GM21360 (cell line): Measurements from ENCODE around the gene ATP9B.

Experiments
- ATAC-seq: cut with Tn5 transposase; IDR thresholded peaks from one replicate; pipeline ENCODE4 v1.9.1; 2021; ENCODE audit warnings: mild to moderate bottlenecking, moderate library complexity; ENCODE audit not compliant: unreplicated experiment

ATP9B gene

GRCh38 chr18:79404567-79404910 is 335.3 kb downstream of the ATP9B start:
- ATAC-seq: no peak

GRCh38 chr18:79405019-79405780 is 336.0 kb downstream of the ATP9B start:
- ATAC-seq: no peak

GRCh38 chr18:79405781-79406575 is 336.8 kb downstream of the ATP9B start:
- ATAC-seq: peak; percentile 82

GRCh38 chr18:79406708-79407107 is 337.5 kb downstream of the ATP9B start:
- ATAC-seq: no peak

GRCh38 chr18:79409313-79409712 is 340.1 kb downstream of the ATP9B start:
- no peak for ATAC-seq

GRCh38 chr18:79410171-79410641 is 341.0 kb downstream of the ATP9B start:
- no peak for ATAC-seq

- no peak for ATAC-seq
Measured at GRCh38 chr18:79410731-79411613, 341.8 kb downstream of the ATP9B start.

- no peak for ATAC-seq
Measured at GRCh38 chr18:79411614-79412526, 342.7 kb downstream of the ATP9B start.

GRCh38 chr18:79413025-79413424 is 343.8 kb downstream of the ATP9B start:
- no peak for ATAC-seq

GRCh38 chr18:79413426-79413825 is 344.2 kb downstream of the ATP9B start:
- no peak for ATAC-seq

GRCh38 chr18:79413901-79414300 is 344.7 kb downstream of the ATP9B start:
- no peak for ATAC-seq

- ATAC-seq: no peak
Measured at GRCh38 chr18:79416022-79416676, 347.0 kb downstream of the ATP9B start.

- ATAC-seq: no peak
Measured at GRCh38 chr18:79416677-79417052, 347.5 kb downstream of the ATP9B start.

- no peak for ATAC-seq
Measured at GRCh38 chr18:79418236-79418635, 349.0 kb downstream of the ATP9B start.

GRCh38 chr18:79418642-79419041 is 349.4 kb downstream of the ATP9B start:
- ATAC-seq: no peak

GRCh38 chr18:79420033-79420745 is 351.0 kb downstream of the ATP9B start:
- ATAC-seq: no peak

- no peak for ATAC-seq
Measured at GRCh38 chr18:79421275-79421857, 352.2 kb downstream of the ATP9B start.

- ATAC-seq: peak; percentile 62
Measured at GRCh38 chr18:79422022-79422782, 353.0 kb downstream of the ATP9B start.
